WI38 (cell line): ENCODE results near the gene GBE1.

Source experiments
- H3K4me3 ChIP-seq: 2 replicates; pipeline ENCODE4 v1.5.1; 2011; ENCODE audit warnings: low read depth, mild to moderate bottlenecking, control low read depth, low read length
- TF ChIP-seq, protein P1 (sequence below): IDR thresholded peaks from 2 replicates; pipeline ENCODE4 v1.5.1; 2012; ENCODE audit warnings: low read depth, mild to moderate bottlenecking, control low read depth, low read length

GBE1 gene

DNA sequence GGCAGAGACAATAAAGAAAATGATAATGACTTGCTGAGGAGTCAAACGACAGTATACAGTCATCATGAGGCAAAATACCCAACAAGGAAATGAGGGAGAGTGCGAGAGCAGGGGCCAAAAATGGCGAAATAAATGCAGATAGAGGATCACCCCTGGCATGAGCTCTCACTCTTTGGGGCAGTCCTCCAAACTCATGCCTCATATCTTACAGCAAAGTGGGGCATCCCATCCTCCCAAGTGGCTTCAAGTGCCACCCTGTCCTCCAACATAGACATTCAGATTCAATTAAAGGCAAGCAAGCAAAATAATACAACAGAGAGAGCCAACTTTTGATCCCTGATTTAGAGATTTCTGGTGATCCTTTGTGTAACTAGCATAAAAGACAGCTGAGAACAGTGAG is 278.4 kb downstream of the GBE1 start:
- TF ChIP-seq, protein P1, sequence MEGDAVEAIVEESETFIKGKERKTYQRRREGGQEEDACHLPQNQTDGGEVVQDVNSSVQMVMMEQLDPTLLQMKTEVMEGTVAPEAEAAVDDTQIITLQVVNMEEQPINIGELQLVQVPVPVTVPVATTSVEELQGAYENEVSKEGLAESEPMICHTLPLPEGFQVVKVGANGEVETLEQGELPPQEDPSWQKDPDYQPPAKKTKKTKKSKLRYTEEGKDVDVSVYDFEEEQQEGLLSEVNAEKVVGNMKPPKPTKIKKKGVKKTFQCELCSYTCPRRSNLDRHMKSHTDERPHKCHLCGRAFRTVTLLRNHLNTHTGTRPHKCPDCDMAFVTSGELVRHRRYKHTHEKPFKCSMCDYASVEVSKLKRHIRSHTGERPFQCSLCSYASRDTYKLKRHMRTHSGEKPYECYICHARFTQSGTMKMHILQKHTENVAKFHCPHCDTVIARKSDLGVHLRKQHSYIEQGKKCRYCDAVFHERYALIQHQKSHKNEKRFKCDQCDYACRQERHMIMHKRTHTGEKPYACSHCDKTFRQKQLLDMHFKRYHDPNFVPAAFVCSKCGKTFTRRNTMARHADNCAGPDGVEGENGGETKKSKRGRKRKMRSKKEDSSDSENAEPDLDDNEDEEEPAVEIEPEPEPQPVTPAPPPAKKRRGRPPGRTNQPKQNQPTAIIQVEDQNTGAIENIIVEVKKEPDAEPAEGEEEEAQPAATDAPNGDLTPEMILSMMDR: no peak
- no peak overlapping the region for H3K4me3 ChIP-seq

DNA sequence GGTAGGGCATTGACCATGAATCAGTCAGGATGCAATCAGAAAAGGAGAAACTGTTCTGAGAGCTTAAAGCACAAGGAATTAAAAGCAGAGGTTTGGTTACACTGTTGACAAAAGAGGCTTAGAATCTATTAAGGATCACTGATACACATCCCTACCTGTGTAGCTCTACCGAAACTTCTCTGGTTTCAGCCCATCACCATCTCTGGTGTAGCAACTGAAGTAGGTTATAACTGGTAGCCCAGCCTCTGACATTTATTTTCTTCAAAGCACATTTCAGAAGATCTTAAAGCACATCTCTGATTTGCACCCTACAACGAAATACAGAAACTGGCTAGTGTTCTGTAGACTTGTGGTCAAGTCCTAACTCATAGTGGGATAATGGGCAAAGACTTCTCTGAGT is 283.7 kb downstream of the GBE1 start:
- TF ChIP-seq, protein P1: no peak
- H3K4me3 ChIP-seq: no peak overlapping the region

DNA sequence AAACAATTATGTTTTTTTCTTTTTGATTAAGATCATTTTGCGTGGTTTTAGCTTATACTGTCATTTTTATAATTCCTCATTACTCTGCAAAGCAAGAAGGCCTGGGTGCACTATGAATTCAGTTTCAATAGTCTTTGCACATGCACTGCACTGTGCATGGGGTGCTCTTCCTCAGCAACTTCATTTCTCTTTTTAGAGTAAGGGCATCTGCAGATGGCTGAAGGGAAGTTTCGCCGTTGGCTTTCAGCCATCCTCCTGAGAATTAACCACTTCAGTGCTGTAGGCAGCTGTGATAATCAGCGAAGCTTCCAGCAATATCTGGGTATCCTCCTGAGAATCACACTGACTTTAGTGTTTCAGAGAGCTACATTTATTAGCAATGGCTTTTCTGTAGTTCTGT is 284.8 kb downstream of the GBE1 start:
- H3K4me3 ChIP-seq: no peak overlapping the region
- TF ChIP-seq, protein P1: no peak

DNA sequence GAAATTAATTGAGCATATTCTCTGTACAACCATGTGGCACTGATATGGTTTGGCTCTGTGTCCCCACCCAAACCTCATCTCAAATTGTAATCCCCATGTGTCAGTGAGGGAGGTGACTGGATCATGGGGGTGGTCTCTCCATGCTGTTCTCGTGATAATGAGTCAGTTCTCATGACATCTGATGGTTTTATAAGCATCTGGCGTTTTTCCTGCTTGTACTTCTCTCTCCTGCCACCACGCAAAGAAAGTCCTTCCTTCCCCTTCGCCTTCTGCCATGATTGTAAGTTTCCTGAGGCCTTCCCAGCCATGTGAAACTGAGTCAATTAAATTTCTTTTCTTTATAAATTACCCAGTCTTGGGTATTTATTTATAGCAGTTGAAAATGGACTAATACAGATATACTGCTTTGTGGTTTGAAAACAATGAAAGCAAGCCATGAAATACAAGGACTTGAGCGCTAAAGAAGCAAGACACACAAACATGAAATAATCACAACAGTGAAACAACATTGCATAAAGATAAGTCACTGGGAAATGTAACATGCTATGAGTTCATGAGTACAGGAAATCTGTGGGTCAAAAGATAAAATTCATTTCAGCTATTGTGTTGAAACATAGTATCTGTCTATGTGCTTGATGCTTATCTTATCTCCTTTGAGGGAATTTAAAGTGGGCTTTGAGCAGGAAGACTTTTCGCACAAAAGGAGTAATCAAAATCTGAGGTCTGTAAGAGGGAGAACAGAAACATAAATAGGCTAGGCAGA is 288.7 kb downstream of the GBE1 start:
- H3K4me3 ChIP-seq: no peak overlapping the region
- TF ChIP-seq, protein P1: no peak

DNA sequence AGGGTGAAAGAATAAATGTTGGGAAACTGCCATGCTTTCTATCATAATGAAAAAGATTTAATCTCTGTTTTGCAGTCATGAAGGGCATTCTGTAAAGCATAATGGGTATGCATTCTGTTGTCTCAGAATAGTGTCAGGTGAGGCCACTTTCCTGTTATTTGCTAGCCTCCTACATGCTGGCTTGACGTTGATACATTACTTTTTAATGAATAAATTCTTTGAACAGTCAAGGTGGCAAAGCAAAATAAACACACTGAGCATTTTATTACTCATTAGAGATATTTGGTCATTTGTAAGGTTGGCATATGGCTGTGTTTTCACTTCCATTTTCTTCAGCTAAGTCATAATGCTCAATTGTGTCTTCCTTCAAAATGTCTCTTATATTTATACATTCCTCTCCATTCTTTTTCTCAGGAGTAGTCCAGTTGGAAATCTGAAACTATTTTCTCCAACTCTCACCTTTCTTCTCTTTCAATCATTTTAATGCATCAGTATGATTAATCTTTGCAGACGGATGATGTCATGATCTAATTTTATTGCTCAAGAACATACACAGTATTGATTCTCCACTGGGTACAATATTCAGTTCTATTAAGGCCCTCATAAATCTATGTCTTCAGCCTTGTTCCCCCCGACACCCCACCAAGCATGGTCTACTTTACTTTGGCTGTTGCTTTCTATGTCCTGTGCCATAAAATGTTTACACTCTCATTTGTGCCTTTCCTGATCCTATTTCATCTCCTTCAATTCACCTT is 290.7 kb downstream of the GBE1 start:
- H3K4me3 ChIP-seq: no peak overlapping the region

DNA sequence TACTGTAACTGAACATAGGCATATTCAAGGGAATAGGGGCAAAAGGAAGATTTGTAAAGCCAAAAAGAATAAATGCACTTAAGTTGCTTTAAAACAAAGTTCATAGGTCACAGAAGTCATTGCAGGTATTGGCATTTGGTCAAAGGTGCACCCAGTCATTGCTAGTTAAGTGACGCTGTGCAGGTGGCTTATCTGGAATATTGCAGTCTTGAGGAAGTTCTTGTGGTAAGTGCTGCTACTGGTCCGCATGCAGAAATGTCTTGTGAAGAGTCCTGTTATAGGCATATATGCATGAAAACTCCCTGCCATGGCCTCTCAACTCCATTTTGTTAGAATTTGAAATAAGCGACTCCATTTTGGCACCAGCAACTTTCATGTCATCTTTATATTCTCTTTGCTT is 293.1 kb downstream of the GBE1 start:
- H3K4me3 ChIP-seq: no peak overlapping the region
- TF ChIP-seq, protein P1: no peak

More for the DNA sequence above, 290.7 kb downstream of the GBE1 start:
- TF ChIP-seq, protein P1: no peak

DNA sequence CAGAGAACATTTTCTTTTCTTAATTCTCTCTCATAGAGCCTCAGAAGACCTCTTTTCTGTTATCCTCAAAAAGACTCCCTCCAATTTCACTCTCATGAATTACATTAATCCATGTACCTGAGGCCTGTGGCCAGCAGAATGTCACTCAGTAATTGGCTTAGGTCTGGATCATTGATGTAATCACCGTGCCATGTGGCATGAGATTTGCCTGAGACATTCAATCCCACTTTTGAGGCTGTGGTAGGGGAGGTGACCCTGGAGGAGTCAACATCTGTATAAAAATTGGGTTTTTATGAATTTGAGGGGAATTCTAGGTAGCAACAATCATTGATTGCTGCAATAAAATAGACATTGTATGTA is 295.3 kb downstream of the GBE1 start:
- TF ChIP-seq, protein P1: no peak
- no peak overlapping the region for H3K4me3 ChIP-seq
